PC-3 (cell line): ENCODE results near the gene TBC1D2B.

Experiments
- EZH2 ChIP-seq: fragments of 300-600 bp; sonication (generic); IDR thresholded peaks from one replicate; pipeline ENCODE4 v1.6.1; 2017; ENCODE audit warnings: antibody characterized with exemption, mild to moderate bottlenecking, low read length; ENCODE audit not compliant: unreplicated experiment
- EZH2phosphoT487 ChIP-seq: fragments of 300-600 bp; sonication (generic); IDR thresholded peaks from 2 replicates; pipeline ENCODE4 v1.6.1; 2018; ENCODE audit warnings: mild to moderate bottlenecking, antibody characterized with exemption, low read length, borderline replicate concordance
- TF ChIP-seq, protein P1 (sequence below): fragments of 300-600 bp; sonication (generic); conservative IDR thresholded peaks from 2 replicates; pipeline ENCODE4 v1.5.1; 2017; ENCODE audit warnings: antibody characterized with exemption, low read depth, mild to moderate bottlenecking, low read length

DNA sequence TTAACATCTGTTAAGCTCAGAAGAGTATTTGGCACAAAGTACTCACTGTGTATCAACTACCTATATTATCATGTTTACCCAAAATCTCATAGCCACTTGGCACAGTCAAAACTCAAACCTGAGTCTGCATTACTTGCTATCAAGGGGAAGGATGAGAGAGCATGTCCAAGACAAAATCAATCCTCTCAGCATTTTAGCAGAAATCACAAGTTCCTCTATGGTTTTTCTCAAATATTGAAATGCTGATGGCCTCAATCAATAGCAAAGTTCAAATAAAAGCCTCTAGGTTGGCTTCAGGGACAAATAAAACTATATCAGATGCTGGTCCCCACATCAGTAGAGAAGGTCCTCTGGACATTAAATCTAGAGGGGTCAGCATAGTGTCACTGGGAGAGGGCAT, 14.3 kb downstream of the TBC1D2B start:
- TF ChIP-seq, protein P1, sequence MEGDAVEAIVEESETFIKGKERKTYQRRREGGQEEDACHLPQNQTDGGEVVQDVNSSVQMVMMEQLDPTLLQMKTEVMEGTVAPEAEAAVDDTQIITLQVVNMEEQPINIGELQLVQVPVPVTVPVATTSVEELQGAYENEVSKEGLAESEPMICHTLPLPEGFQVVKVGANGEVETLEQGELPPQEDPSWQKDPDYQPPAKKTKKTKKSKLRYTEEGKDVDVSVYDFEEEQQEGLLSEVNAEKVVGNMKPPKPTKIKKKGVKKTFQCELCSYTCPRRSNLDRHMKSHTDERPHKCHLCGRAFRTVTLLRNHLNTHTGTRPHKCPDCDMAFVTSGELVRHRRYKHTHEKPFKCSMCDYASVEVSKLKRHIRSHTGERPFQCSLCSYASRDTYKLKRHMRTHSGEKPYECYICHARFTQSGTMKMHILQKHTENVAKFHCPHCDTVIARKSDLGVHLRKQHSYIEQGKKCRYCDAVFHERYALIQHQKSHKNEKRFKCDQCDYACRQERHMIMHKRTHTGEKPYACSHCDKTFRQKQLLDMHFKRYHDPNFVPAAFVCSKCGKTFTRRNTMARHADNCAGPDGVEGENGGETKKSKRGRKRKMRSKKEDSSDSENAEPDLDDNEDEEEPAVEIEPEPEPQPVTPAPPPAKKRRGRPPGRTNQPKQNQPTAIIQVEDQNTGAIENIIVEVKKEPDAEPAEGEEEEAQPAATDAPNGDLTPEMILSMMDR = no peak
- no peak for TF ChIP-seq EZH2phosphoT487
- TF ChIP-seq EZH2 = no peak
